ENCODE data around the gene ZNF573. TPM values are rescaled to one million over a fixed set of nuclear protein-coding genes. Genes with fewer than 3 reads are reported as not detected.

The ZNF573 gene
- total RNA-seq, 1 experiment from 2014 or later = 0.92 TPM

DNA sequence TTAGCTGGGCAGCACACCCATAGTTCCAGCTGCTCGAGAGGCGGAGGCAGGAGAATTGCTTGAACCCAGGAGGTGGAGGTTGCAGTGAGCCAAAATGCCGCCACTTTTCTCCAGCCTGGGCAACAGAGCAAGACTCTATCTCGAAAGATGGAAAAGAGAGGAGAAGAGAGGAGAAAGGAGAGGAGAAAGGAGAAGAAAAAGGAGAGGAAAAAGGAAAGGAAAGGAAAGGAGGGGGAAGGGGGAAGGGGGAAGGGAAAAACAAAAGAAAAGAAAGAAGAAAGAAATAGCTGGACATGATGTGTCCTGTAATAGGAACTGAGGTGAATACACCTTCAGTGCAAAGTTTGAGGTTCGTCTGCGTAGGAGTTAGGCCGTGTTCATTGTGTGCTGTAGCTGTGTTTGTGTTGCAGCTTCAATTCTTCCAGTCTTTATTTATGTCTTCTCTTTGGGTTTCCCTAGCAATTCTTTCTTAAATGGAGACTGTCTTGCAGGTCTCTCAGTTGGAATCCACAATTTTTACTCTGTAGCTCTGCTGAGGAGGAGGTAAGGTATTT is 73.3 kb downstream of the ZNF573 start:
- in situ Hi-C loops (cut with HindIII; ENCODE audit: low pct_unique_long_range_greater_than_20kb, low sequenced_read_pairs) = no loop called here
- no peak for DNase-seq (ENCODE audit: low read depth, low spot score)

GRCh38 chr19:37699057-37699456 is 80.3 kb downstream of the ZNF573 start:
- DNase-seq (ENCODE audit: low read depth, low spot score) = no peak
- in situ Hi-C loops (cut with HindIII; ENCODE audit: low pct_unique_long_range_greater_than_20kb, low sequenced_read_pairs) = no loop called here

DNA sequence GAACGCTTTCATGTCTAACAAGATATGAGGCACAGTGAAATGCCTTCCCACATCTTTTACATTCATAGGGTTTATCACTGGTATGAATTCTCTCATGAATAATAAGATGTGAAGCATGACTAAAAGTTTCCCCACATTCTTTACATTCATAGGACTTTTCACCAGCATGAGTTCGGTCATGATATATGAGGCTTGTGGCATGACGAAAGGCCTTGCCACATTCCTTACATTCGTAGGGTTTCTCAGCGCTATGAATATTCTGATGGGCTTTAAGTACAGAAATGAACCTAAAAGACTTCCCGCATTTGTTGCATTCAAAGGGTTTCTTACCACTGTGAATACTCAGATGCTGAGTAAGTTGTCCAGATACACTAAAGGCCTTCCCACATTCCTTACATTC is 81.2 kb downstream of the ZNF573 start:
- DNase-seq (ENCODE audit: low read depth, low spot score) = no peak
- in situ Hi-C loops (cut with HindIII; ENCODE audit: low pct_unique_long_range_greater_than_20kb, low sequenced_read_pairs) = no loop called here

GRCh38 chr19:37695144-37695899 is 84.1 kb downstream of the ZNF573 start:
- in situ Hi-C loops (cut with HindIII; ENCODE audit: low pct_unique_long_range_greater_than_20kb, low sequenced_read_pairs) = no loop called here
- DNase-seq (ENCODE audit: low read depth, low spot score) = no peak

DNA sequence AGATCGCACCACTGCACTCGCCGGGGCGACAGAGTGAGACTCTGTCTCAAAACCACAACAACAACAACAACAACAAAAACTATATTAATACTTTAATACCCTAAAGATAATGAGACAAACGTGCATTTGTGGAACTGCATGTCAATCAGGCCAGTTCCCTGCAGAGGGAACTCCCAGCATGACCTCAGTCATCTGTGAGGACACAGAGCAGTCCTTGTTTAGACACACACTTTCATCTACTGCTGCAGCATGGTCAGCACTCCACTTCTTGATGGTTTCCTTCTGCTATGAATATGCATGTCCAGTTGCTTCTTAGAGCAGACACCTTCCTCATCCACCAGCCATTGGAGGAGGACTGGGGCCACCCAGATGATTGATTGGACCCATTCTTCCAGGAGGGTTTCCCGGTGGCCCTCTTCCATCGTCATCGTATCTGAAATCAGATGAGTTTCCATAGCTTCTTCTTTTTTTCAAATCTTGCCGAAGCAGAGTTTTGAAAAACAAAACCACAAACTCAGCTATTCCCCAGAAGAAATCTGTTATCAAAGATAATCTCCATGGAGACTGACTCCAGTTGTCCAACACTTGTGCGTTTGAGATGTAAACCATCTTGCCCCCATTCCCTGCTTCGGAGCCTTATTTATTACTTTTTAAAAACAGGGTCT is 86.3 kb downstream of the ZNF573 start:
- in situ Hi-C loops (cut with HindIII; ENCODE audit: low pct_unique_long_range_greater_than_20kb, low sequenced_read_pairs) = no loop called here
- no peak for DNase-seq (ENCODE audit: low read depth, low spot score)

GRCh38 chr19:37691881-37692504 is 87.4 kb downstream of the ZNF573 start:
- in situ Hi-C loops (cut with HindIII; ENCODE audit: low pct_unique_long_range_greater_than_20kb, low sequenced_read_pairs) = no loop called here
- peak; percentile 42 for DNase-seq (ENCODE audit: low read depth, low spot score)

Small RNA genes within 50 kb of the gene (small RNA-seq; reads per million reads assigned to genes)
- 0 reads per million in 2 experiments for gene SELENOKP1

Other genes with a start within 250 kb of the ZNF573 start
- gene ZNF571, start 184.8 kb downstream of the ZNF573 start, total RNA-seq (2014; rRNA removed; shearing (Covaris generic)) = 2.0 and 2.2 TPM in 2 replicates
- gene ZNF540, start 184.7 kb downstream of the ZNF573 start, total RNA-seq (2014; rRNA removed; shearing (Covaris generic)) = 0.92 TPM in 1 of 2 replicates, not detected in the other
- 7.8 and 8.7 TPM in 2 replicates for gene ZFP30, start 124.1 kb downstream of the ZNF573 start, total RNA-seq (2014; rRNA removed; shearing (Covaris generic))
- 2.8 and 2.9 TPM in 2 replicates for gene ZNF607, start 59.8 kb downstream of the ZNF573 start, total RNA-seq (2014; rRNA removed; shearing (Covaris generic))
- not detected in 2 replicates for gene WDR87, start 127.0 kb upstream of the ZNF573 start, total RNA-seq (2014; rRNA removed; shearing (Covaris generic))
- 4.4 and 4.9 TPM in 2 replicates for gene SIPA1L3, start 127.6 kb upstream of the ZNF573 start, total RNA-seq (2014; rRNA removed; shearing (Covaris generic))